ENCODE measurements around the gene SLC6A7.

Gene SLC6A7

DNA sequence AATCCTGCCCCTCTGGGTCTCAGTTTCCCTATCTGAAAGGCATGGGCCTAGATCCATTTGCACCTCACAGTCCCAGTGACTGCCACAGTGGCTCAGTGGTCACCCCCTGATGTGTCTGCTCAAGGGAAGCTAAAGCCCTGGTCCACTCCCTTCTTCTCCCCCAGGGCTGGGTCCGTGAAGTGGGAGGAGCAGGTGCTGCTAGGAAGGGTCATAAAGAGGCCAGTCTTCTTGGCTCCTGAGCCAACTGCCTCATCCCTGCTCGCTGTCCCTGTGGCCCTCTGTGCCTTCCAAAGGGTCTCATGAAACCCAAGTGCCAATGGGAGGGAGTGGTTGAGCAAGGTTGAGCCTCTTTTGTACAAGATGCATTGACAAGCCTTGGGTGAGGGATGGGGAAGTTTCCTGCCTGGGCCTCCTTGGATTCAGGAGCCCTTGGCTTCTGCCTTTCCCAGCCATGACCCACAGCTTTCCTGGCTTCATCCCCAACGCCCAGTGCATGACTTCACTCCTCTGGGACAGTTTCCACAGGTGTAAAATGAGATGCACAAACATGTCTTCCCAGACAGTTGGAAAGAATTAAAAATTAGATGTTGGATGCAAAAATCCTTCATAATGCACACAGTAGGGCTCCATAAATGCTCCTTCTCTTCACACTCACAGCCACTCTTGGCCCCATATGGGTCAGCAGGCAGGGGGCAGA, 1.6 kb upstream of the SLC6A7 start:
- no peak overlapping the region for H2AFZ ChIP-seq (ENCODE audit: low read length)
- H3K9me2 ChIP-seq (replicated peaks; ENCODE audit: low read depth, low read length) = no peaks in the 10 kb centered on the region
- no peak overlapping the region for H3K4me3 ChIP-seq (ENCODE audit: low read length, poor library complexity, severe bottlenecking)
- no peaks in the 10 kb centered on the region for H3F3A ChIP-seq (ENCODE audit: low read depth)
- TF ChIP-seq EZH2phosphoT487 (IDR thresholded peaks at IDR 0.05; ENCODE audit: borderline replicate concordance) = no peak
- TF ChIP-seq, protein P1, sequence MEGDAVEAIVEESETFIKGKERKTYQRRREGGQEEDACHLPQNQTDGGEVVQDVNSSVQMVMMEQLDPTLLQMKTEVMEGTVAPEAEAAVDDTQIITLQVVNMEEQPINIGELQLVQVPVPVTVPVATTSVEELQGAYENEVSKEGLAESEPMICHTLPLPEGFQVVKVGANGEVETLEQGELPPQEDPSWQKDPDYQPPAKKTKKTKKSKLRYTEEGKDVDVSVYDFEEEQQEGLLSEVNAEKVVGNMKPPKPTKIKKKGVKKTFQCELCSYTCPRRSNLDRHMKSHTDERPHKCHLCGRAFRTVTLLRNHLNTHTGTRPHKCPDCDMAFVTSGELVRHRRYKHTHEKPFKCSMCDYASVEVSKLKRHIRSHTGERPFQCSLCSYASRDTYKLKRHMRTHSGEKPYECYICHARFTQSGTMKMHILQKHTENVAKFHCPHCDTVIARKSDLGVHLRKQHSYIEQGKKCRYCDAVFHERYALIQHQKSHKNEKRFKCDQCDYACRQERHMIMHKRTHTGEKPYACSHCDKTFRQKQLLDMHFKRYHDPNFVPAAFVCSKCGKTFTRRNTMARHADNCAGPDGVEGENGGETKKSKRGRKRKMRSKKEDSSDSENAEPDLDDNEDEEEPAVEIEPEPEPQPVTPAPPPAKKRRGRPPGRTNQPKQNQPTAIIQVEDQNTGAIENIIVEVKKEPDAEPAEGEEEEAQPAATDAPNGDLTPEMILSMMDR (conservative IDR thresholded peaks at IDR 0.05; ENCODE audit: low read length) = no peak
- no peak overlapping the region for H3K4me2 ChIP-seq (ENCODE audit: low read depth, low read length, poor library complexity, severe bottlenecking)
- H3K79me2 ChIP-seq (ENCODE audit: insufficient read depth, low read length) = no peaks in the 10 kb centered on the region
- H3K9ac ChIP-seq (ENCODE audit: low read depth, low read length, poor library complexity, severe bottlenecking) = no peak overlapping the region
- no peaks in the 10 kb centered on the region for H3K36me3 ChIP-seq (ENCODE audit: insufficient read depth, low read length)
- H4K20me1 ChIP-seq (ENCODE audit: insufficient read depth, low read length, poor library complexity, severe bottlenecking) = no peaks in the 10 kb centered on the region
- H3K9me3 ChIP-seq (ENCODE audit: insufficient read depth, low read depth, low read length) = no peaks in the 10 kb centered on the region
- H3K4me1 ChIP-seq (ENCODE audit: insufficient read depth, low read length, poor library complexity, severe bottlenecking) = no peaks in the 10 kb centered on the region
- no peaks in the 10 kb centered on the region for H3K27me3 ChIP-seq (ENCODE audit: insufficient read depth, low read length, poor library complexity, severe bottlenecking)

GRCh38 chr5:150189326-150189725, 536 bp upstream of the SLC6A7 start:
- TF ChIP-seq EZH2phosphoT487 (IDR thresholded peaks at IDR 0.05; ENCODE audit: borderline replicate concordance) = no peak
- TF ChIP-seq, protein P1 (conservative IDR thresholded peaks at IDR 0.05; ENCODE audit: low read length) = no peak

GRCh38 chr5:150190503-150190979, 679 bp downstream of the SLC6A7 start:
- Histone ChIP-seq H3K9ac (ENCODE audit: low read depth, low read length, poor library complexity, severe bottlenecking) (no peak overlapping the region), H4K20me1 (ENCODE audit: insufficient read depth, low read length, poor library complexity, severe bottlenecking) (no peaks in the 10 kb centered on the region), H3F3A (ENCODE audit: low read depth) (no peaks in the 10 kb centered on the region), H3K9me3 (ENCODE audit: insufficient read depth, low read depth, low read length) (no peaks in the 10 kb centered on the region), H3K36me3 (ENCODE audit: insufficient read depth, low read length) (no peaks in the 10 kb centered on the region), H3K9me2 (replicated peaks; ENCODE audit: low read depth, low read length) (no peaks in the 10 kb centered on the region), H2AFZ (ENCODE audit: low read length) (no peak overlapping the region), H3K27me3 (ENCODE audit: insufficient read depth, low read length, poor library complexity, severe bottlenecking) (no peaks in the 10 kb centered on the region), H3K4me1 (ENCODE audit: insufficient read depth, low read length, poor library complexity, severe bottlenecking) (no peaks in the 10 kb centered on the region), H3K79me2 (ENCODE audit: insufficient read depth, low read length) (no peaks in the 10 kb centered on the region), H3K4me3 (ENCODE audit: low read length, poor library complexity, severe bottlenecking) (no peak overlapping the region), H3K4me2 (ENCODE audit: low read depth, low read length, poor library complexity, severe bottlenecking) (no peak overlapping the region)
- no peak for TF ChIP-seq EZH2phosphoT487 (IDR thresholded peaks at IDR 0.05; ENCODE audit: borderline replicate concordance)
- TF ChIP-seq, protein P1 (conservative IDR thresholded peaks at IDR 0.05; ENCODE audit: low read length) = no peak

More at GRCh38 chr5:150189326-150189725, 536 bp upstream of the SLC6A7 start:
- Histone ChIP-seq H3K36me3 (ENCODE audit: insufficient read depth, low read length) (no peaks in the 10 kb centered on the region), H2AFZ (ENCODE audit: low read length) (no peak overlapping the region), H3K9me2 (replicated peaks; ENCODE audit: low read depth, low read length) (no peaks in the 10 kb centered on the region), H3K9me3 (ENCODE audit: insufficient read depth, low read depth, low read length) (no peaks in the 10 kb centered on the region), H3K27me3 (ENCODE audit: insufficient read depth, low read length, poor library complexity, severe bottlenecking) (no peaks in the 10 kb centered on the region), H3K4me1 (ENCODE audit: insufficient read depth, low read length, poor library complexity, severe bottlenecking) (no peaks in the 10 kb centered on the region), H3K4me3 (ENCODE audit: low read length, poor library complexity, severe bottlenecking) (no peak overlapping the region), H4K20me1 (ENCODE audit: insufficient read depth, low read length, poor library complexity, severe bottlenecking) (no peaks in the 10 kb centered on the region), H3K9ac (ENCODE audit: low read depth, low read length, poor library complexity, severe bottlenecking) (no peak overlapping the region), H3K79me2 (ENCODE audit: insufficient read depth, low read length) (no peaks in the 10 kb centered on the region), H3K4me2 (ENCODE audit: low read depth, low read length, poor library complexity, severe bottlenecking) (no peak overlapping the region), H3F3A (ENCODE audit: low read depth) (no peaks in the 10 kb centered on the region)

Data from Loucy (cell line).